ENCODE results near the gene LGR4. TPM values are rescaled to one million over a fixed set of nuclear protein-coding genes. Genes with fewer than 3 reads are reported as not detected.
"Not testable (repeated sequence)": the region's sequence is repeated elsewhere in the genome, so short reads cannot be mapped to it uniquely, and the experiment has no call there.

Gene LGR4
- total RNA-seq, result not detected in 2 replicates

DNA sequence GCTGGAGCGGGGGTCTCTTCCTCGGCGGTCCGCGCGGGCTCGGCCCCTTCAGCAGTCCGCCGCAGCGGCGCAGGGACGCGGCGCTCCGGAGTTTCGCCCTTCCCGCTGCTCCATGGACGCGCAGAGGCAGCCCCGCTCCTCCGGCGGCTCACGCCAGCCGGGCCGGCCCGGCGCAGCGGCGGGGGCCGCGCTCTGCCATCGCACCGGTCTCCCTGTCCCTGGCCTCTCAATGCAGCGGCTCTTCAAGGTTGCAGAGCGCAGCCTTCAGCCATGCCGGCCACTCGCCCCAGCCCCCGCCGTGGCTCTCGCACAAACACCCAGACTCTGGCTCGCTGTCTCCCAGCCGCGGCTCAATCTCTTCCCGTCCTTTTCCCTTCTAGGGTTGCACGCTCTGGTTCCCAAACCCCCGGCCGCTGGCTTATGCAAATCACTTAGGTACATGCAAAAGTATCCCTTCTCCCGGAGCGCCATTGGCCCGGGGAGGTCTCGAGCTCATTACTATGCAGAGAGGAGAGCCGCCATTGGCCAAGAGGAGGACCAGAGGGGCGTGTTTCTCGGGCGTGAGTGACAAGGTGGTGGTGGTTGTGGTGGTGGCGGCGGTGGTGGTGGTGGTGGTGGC is at the start of gene LGR4:
LGR4 (minus strand) TSS at position 393 of the 619 bp plus-strand sequence. CDS start 488 bp downstream, outside the sequence.
- intact Hi-C loops (cut with micrococcal nuclease), result loop anchor here (1.0 to 10.0 kb wide), 4 partner anchors 27 to 109 kb away; partner anchors contain the start of genes CCDC34 and LIN7C

DNA sequence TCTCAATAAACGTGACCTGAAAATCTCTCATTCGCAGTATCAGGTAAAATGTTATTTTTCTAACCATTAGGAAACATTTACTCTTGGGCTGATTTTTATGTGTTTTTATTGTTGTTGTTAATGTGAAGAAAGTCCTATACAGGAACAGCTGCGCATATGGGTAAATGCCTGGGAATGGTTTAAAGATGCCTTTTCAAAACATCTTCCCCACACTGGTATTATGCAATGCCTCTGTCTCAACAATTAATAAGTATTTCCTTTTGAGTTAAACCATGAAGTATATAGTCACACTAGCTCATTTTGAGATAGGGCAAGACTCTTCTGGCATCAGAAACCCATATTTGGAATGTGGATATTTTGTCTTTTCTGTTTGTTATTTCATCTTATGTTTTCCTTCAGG is 47.6 kb upstream of the LGR4 start:
- intact Hi-C loops (cut with micrococcal nuclease), result no loop called here

- intact Hi-C loops (cut with micrococcal nuclease), result no loop called here
These were observed 45.9 kb upstream of the LGR4 start for GRCh38 chr11:27518518-27518917.

- intact Hi-C loops (cut with micrococcal nuclease), result not testable (repeated sequence)
These were observed 44.9 kb upstream of the LGR4 start for GRCh38 chr11:27517490-27517889.

GRCh38 chr11:27514558-27514957 is 42.0 kb upstream of the LGR4 start:
- intact Hi-C loops (cut with micrococcal nuclease), result no loop called here

DNA sequence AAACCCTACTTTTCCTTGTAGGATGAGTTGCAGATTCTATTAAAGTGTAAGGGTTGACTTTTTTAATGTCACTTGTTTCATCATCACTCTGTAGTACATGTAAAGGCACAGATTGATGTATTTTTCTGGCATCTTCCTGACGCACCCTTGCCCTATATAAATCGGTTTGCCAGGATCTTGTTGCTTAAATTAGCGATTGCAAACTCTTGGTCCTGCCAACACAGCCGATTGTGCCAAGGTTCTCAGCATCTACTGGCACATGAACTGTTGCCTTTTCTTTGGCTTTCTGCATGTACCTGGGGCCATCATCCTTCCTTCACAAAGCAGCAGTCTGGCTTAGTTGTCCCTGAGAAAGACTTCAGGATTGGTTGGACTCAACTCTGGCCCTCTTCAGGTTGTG is 41.5 kb upstream of the LGR4 start:
- intact Hi-C loops (cut with micrococcal nuclease), result no loop called here

DNA sequence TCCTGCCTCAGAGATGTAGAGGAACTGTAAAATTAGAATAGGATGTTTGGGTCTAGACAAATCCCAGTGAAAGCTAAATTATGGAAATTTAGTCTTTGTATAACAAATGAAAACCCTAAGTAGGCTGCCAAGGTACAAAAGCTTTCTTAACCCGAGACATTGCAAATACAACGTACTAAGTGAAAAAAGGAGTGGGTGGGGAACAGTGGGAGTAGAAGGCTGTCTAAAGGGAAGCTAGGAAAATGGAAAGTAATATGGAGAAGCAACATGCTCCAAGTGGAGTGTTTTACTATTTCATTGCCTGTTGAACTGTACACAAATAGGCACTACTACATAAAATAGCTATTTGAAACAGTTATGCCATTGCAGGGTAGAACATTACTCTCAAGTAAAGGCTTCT is 40.8 kb upstream of the LGR4 start:
- intact Hi-C loops (cut with micrococcal nuclease), result no loop called here

DNA sequence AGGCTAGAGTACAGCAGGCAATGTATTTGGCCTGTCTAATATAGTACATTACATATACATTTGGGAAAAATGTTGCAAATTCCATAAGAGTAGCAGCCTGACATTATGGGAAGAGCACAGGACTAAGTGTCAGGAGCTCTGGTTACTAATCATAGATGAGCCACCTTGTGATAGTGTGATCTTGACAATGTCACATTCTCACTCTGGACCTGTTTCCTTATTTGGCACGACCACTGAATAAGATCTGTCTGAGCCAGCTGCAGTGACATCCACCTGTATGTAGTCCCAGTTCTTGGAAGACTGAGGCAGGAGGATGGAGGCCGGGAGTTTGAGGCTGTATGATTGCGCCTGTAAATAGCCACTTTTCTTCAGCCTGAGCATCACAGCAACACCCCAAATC is 39.6 kb upstream of the LGR4 start:
- intact Hi-C loops (cut with micrococcal nuclease), result no loop called here

GRCh38 chr11:27509908-27510307 is 37.3 kb upstream of the LGR4 start:
- intact Hi-C loops (cut with micrococcal nuclease), result no loop called here

- intact Hi-C loops (cut with micrococcal nuclease), result loop anchor here (1.0 to 2.0 kb wide), 4 partner anchors 8 to 1223 kb away; partner anchors contain the start of genes CCDC34 and LGR4
These were observed 35.1 kb upstream of the LGR4 start for GRCh38 chr11:27507557-27508322.

- intact Hi-C loops (cut with micrococcal nuclease), result loop anchor here (1.0 to 2.0 kb wide), 5 partner anchors 7 to 1222 kb away; partner anchors contain the start of genes CCDC34, KIF18A, LGR4 and METTL15
These were observed 33.9 kb upstream of the LGR4 start, which contains the start of gene LIN7C for GRCh38 chr11:27506200-27507182. TSS of gene LIN7C (minus strand) at chr11:27506769. CDS start at chr11:27506752, 17 bp downstream.

DNA sequence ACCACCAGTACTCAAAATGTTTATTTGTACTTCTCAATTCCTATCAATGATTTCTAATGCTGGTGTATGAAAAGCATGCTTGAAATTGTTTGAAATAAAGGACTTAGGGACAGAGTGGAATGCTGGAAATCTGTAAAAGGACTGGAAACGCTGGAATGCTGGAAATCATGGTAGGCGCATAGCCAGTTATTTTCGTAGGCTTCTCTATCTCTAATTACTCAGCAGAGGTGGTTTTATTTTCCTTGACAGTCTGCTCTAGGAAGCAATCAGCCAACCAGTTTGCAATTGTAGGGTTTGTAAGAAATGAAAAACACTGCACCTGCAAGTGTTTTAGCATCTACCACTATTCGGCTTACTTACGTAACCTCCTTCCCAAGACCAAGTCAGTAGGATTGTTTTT is 33.2 kb upstream of the LGR4 start:
- intact Hi-C loops (cut with micrococcal nuclease), result loop anchor here (1.0 to 2.0 kb wide), 3 partner anchors 33 to 1221 kb away; partner anchors contain the start of genes KIF18A, LGR4 and METTL15

DNA sequence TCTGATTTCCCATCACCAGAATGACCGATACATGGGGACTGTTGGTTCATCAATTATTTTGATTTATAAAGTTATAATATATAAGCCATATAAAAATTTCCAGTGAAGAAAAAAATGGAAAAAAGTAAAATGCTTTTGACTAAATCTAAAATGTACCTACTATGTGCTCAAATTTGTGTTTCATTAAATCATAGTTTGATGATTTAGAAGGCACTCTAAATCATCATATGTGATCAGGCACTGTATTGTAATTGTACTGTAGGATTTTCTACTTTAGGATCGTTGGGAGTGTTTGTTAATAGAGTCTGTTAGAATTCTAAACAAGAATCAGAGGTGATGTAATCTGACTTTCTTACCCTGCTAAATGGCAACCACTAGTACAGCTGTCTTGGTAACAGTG is 31.6 kb upstream of the LGR4 start:
- intact Hi-C loops (cut with micrococcal nuclease), result no loop called here

DNA sequence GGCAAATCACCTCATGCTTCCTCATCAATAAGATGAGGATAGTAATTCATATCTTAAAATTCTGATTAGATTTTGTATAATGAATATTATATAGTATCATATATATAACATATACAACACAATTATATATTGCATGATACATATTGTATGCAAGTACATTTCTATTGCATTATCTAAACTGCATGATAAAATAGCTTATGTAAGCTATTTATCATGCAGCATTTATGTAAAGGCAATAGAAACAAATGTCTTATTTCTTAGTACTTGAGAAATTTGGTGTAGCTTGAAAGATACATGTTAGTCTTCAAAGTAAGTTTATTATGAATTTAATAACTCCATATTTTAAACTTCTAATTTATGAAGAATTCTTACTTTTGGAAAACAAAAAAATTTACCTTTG is 28.5 kb upstream of the LGR4 start:
- intact Hi-C loops (cut with micrococcal nuclease), result no loop called here

GRCh38 chr11:27497911-27498310 is 25.3 kb upstream of the LGR4 start:
- intact Hi-C loops (cut with micrococcal nuclease), result no loop called here

DNA sequence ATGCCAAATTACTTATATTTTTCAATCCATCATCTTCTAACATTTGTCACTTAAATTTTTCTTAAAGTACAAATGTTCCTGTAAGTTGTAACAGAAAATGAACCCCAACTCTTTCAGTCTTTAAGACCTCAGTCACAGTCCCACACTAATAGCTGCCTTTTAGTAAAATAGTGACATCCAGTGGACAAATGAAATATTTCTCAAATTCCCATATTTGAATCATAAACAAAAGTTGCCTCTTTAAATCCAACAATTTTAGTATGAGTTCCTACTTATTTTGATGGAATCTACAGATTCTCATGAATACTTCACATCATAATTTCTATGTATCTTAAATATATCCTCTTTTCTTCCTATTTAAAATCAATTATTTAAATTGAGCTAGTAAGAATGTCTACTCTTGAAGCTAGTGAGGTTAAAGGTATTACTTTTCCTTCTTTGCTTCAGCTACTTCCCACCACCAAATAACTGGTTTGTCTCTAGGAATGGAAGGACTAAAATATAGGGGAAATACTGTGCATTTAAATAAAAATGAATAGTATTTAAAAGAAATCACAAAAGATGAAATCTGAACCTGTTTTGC is 24.8 kb upstream of the LGR4 start:
- intact Hi-C loops (cut with micrococcal nuclease), result no loop called here

DNA sequence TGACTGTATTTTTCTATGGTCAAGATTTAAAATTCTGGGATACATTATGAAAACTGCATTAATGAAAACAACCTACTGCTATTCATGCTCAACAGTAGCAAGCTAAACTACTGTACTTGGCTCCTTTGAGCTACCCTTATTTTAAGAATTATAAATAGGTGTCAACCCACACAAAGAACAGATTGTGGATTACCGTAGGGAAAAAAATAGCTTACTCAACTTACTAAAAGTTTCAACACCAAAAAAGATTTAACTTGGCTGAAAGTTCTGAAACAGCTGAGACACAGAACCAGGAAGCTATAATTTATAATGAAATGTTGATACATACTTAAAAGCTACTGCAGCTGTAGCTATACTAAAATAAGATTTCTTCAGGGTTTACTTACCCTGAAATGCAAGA is 23.9 kb upstream of the LGR4 start:
- intact Hi-C loops (cut with micrococcal nuclease), result no loop called here

GRCh38 chr11:27495710-27496300 is 23.2 kb upstream of the LGR4 start:
- intact Hi-C loops (cut with micrococcal nuclease), result no loop called here

DNA sequence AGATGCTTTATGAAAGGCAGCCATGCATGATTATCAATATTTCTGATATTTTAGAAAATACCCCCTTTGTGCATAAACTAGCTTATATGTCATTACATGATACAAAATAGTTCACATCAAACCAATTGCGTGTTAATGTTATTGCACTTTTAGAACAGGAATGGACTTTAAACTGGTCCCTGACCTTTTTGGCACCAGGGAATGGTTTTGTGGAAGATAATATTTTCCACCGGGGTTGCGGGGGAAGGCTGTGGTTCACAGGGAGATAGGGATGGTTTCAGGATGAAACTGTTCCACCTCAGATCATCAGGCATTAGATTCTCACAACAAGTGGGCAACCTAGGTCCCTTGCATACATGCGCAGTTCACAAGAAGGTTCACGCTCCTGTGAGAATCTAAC is 16.5 kb upstream of the LGR4 start:
- intact Hi-C loops (cut with micrococcal nuclease), result no loop called here

DNA sequence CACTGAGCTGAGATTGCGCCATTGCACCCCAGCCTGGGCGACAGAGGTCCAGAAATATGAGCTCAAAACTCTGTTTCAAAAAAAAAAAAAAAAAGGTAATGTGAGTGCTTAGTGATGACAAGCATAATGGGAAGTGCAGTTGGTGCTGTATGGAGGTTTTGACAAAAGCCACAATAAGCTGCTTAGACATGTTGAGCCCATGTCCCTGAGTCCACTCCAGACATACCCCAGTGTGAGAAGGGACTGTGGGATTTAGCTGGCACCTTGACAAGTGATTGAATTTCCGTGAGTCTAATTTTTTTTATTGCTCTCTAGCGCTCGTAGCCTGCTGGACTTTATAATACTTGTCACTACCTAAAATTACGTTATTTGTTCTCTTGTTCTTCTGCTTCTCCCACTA is 15.1 kb upstream of the LGR4 start:
- intact Hi-C loops (cut with micrococcal nuclease), result no loop called here

All from T-helper 1 cell treated with Interleukin-12 subunit alpha and Interleukin-12 subunit beta and Interleukin-4 antibody, amounts not matched to agents 30 ng/mL and 1 ng/mL, for 36 hours (primary cell).